OCI-LY3 (cell line): Measurements from ENCODE around the gene AVL9.

Experiments used
- EZH2phosphoT487 ChIP-seq: fragments of 200-600 bp; shearing (Covaris generic); IDR thresholded peaks from 2 replicates; pipeline ENCODE4 v1.6.1; 2018; ENCODE audit warnings: antibody characterized with exemption, mixed run types, low read depth
- TF ChIP-seq, protein P1 (sequence below): fragments of 200-600, 300-600 bp; sonication (generic); IDR thresholded peaks from 2 replicates; pipeline ENCODE4 v1.5.1; 2014; ENCODE audit warnings: antibody characterized with exemption, low read length, low read depth

DNA sequence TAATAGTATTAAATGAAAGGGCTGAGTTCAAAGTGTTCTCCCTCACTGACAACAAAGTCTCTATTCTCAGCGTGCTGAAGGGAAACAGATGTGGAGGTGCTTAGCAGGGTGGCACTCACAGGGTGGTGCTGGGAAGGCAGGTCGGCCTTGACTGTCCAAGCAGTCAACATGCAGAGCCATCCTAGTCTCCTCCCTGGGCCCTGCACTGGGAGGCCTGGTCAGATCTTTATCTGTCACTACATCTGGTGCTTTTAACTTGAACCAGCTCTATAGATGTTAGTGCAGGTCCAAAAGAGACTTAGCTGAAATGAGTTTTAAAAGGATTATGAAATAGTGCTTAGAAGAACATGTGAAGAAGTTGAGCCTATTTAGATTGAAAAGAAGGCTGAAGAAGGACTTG is 82.1 kb downstream of the AVL9 start:
- TF ChIP-seq, protein P1, sequence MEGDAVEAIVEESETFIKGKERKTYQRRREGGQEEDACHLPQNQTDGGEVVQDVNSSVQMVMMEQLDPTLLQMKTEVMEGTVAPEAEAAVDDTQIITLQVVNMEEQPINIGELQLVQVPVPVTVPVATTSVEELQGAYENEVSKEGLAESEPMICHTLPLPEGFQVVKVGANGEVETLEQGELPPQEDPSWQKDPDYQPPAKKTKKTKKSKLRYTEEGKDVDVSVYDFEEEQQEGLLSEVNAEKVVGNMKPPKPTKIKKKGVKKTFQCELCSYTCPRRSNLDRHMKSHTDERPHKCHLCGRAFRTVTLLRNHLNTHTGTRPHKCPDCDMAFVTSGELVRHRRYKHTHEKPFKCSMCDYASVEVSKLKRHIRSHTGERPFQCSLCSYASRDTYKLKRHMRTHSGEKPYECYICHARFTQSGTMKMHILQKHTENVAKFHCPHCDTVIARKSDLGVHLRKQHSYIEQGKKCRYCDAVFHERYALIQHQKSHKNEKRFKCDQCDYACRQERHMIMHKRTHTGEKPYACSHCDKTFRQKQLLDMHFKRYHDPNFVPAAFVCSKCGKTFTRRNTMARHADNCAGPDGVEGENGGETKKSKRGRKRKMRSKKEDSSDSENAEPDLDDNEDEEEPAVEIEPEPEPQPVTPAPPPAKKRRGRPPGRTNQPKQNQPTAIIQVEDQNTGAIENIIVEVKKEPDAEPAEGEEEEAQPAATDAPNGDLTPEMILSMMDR: no peak
- no peak for TF ChIP-seq EZH2phosphoT487
